HTR-8/SVneo (cell line): Measurements from ENCODE around the gene DYNC1I1.

ENCODE experiments used
- DNase-seq: peaks from one replicate; pipeline ENCODE4 v3.0.0; 2011; ENCODE audit warnings: low spot score, mixed read lengths; ENCODE audit not compliant: insufficient read length
- FAIRE-seq: peaks from 2 replicates; lab custom pipeline; 2011; peaks lifted over from hg19 to GRCh38; lab: Jason Lieb, UNC

Gene DYNC1I1

GRCh38 chr7:95843286-95843685, 70.9 kb downstream of the DYNC1I1 start:
- DNase-seq (no peak), FAIRE-seq (no peak)

- DNase-seq (no peak), FAIRE-seq (no peak)
These were observed 72.7 kb downstream of the DYNC1I1 start for GRCh38 chr7:95845007-95845406.

GRCh38 chr7:95847061-95847460, 74.7 kb downstream of the DYNC1I1 start:
- FAIRE-seq, result no peak
- no peak for DNase-seq

DNA sequence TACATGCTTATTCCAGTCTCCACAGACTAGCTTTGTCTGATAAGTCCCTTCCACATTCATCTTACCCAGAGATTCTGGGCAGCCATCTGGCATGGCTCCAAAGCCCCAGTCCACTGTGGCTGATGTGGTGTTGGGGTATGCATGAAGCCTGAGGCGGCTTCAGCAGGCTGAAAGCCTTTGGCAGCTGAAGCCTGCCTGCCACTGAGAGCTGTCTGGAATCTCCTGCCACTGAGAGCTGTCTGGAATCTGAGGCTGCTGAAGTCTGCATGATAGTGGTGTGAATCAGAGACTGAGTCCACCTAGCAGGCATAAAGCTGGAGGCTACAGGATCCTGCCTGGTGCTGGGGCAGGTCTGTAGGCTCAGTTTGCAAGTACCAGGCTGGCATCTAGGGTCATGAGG, 87.1 kb downstream of the DYNC1I1 start:
- DNase-seq (peak; percentile 3), FAIRE-seq (no peak)

DNA sequence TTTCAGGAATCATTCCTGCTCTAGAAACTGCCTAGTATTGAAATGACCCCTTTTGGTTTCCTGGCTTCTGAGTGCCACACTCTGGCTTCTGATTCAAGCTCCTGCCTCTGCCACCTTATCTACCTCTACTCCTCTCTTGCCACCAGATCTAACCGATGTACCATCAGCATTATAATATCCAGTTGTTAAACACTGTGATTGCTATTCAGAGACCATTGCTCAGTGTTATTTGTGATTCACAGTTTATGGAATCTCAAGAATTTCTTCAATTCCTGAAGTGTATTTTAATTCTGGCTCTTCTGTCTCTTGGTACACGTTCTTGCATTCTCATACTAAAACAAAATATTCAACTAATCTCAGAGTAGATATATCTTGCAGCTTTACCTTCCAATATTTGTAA, 88.7 kb downstream of the DYNC1I1 start:
- FAIRE-seq, result no peak
- no peak for DNase-seq

GRCh38 chr7:95863623-95864022, 91.3 kb downstream of the DYNC1I1 start:
- DNase-seq (no peak), FAIRE-seq (no peak)

DNA sequence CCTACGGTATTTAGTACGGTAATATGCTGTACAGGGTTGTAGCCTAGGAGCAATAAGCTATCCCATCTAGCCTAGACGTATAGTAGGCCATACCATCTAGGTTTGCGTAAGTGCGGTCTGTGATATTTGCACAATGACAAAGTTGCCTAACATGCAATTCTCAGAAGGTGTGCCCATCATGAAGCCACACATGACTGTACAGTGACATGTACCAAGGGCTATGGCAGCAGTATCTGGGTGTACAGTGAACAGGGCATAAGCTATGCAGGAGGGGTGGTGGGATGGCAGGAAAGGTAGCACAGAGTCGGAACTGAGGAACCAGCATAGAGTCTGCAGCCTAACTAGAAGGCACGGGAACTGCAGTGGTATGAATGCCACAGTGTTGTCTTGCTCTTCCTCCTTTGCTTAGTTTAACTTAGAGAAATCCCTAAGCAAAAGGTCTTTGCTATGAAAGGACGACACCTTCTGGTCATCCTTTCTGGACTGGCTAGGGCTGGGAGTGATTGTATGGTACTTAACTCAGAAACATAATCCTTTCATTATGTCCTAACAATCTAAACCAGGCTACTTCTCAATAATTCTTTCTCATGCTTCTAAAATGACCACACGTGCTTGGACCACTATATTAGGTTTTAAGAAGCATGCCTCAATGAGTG, 93.5 kb downstream of the DYNC1I1 start:
- no peak for DNase-seq
- no peak for FAIRE-seq

DNA sequence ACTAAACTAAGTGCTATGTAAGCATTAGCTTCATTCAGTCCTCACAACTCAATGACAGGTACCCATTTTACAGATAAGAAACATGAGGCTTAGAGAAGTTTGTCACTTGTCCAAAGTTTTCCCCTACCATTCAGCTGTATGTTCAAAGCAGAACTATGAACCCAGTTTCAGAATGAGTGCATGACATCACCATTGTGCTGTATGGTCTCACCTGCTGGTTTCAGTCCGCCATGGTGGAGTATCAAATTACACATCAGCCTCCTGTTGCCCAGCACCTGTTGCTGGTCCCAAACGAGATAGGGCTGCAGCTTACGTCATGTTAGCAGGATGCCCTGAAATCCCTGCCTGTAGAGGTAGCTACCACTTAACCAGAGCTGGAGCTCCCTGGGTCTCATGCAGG, 95.0 kb downstream of the DYNC1I1 start:
- FAIRE-seq, result no peak
- DNase-seq, result no peak

- DNase-seq (peak; percentile 22), FAIRE-seq (no peak)
These were observed 98.9 kb downstream of the DYNC1I1 start for GRCh38 chr7:95871075-95871848.

GRCh38 chr7:95871896-95872295, 99.5 kb downstream of the DYNC1I1 start:
- no peak for DNase-seq
- no peak for FAIRE-seq

DNA sequence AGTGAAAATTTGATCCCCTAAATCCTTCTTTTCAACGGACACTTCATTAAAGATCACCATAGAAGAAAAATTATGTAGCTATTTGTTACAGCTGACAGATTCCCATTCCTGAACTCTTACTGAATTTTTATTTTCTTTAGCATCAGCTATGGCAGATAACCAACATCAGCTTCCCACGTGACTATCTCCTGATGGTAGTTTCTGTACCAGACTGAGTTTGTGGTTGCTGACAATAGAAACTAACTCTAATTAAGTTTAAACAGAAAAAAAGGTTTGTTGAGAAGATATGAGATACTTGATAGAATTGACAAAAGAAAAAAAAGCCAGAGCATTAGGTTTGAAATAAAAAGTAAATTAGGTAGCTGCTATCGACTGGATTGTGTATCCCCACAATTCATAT, 101.8 kb downstream of the DYNC1I1 start:
- FAIRE-seq, result no peak
- no peak for DNase-seq

GRCh38 chr7:95874541-95875265, 102.3 kb downstream of the DYNC1I1 start:
- DNase-seq (no peak), FAIRE-seq (no peak)

DNA sequence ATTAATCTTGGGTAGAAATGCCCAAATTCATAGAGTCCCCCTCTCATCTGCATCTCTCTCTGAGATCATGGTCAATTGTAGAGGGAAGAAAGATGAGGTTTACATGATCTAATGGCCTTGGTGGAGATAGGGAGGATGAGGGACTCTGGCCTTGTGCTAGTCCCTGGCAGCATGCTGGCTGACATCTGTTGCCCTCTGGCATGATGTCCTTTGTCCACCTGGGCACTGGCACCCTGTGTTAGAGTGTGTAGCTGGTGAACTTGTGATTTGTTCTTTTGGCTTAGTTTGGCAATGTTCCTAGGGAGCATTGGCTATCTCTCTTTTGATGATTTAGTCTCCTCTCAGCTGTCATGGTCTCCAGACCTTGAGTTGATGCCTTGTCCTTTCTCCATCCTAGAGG, 103.2 kb downstream of the DYNC1I1 start:
- no peak for FAIRE-seq

GRCh38 chr7:95878677-95879076, 106.3 kb downstream of the DYNC1I1 start:
- no peak for DNase-seq
- FAIRE-seq, result no peak

More for the DNA sequence above, 103.2 kb downstream of the DYNC1I1 start:
- no peak for DNase-seq

GRCh38 chr7:95881597-95881996, 109.2 kb downstream of the DYNC1I1 start:
- DNase-seq (no peak), FAIRE-seq (no peak)

- FAIRE-seq, result no peak
- no peak for DNase-seq
These were observed 110.9 kb downstream of the DYNC1I1 start for GRCh38 chr7:95883217-95883616.

GRCh38 chr7:95886501-95887090, 114.2 kb downstream of the DYNC1I1 start:
- FAIRE-seq, result no peak
- no peak for DNase-seq

GRCh38 chr7:95893484-95893883, 121.1 kb downstream of the DYNC1I1 start:
- FAIRE-seq, result no peak
- no peak for DNase-seq

DNA sequence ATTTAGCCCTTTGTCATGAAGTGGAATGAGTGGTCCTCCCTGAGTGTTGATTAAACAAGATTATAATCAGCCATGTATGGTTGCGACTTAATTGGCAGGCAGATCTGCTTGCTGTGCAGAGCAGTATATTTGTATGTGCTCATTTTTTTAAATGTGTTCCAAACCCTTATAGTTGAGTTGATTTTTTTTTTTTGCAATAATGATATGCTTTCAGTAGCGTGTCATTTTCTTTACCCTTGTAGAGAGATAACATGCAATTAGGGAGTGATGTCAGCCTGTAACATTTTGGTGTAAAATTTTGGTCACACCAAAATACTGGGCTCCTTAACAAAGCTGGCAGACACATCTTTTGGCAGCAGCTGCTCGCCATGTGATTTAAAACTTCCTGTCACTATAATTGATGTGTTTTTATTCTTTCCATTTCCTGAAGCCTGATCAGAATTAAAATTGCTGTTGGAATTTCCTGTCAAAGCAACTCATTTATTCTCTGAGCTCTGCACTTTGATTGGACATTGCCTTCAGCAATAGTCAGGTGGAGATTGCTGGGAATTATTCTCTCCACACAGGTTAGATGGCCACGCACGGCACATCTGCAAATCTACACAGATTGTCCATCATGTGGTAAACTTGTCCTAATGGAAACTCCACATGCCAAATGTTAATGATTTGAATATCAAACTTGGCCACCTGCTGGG, 125.3 kb downstream of the DYNC1I1 start:
- no peak for DNase-seq
- no peak for FAIRE-seq

DNA sequence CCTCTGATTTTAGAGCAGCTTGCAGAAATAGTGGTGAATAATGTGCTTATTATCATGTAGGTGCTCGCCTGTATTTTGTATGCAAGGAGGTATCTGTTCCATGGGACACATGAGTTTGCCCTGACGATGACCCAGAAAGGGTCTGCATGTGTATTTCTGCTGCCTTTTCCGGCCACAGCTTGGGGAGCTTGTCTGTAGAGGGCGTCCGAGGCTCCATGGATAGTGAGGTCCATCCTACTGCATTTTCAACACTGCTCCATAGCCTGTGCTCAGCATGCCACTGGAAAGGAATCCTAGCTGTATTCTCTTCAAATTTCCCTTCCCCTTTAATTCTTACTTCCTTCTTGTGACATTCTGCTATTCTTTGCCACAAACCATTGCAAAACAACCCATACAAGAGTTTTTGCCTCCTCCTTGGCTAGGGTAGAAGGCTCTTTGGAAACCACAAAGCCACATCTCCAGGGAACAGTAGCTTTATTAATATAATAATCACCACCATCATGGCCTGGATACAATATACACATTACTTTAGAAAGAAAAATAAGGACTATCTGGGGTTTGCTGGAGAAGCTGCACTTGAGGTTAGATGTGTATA, 127.7 kb downstream of the DYNC1I1 start:
- FAIRE-seq (no peak), DNase-seq (no peak)
